ENCODE measurements around the gene PLA2G2E.

GRCh38 chr1:19910650-19911049, 12.8 kb downstream of the PLA2G2E start:
- TF ChIP-seq CTCF (IDR thresholded peaks at IDR 0.05) (no peak), POLR2A (IDR thresholded peaks at IDR 0.05) (no peak)
